ENCODE measurements around the gene EGFL7. TPM values are rescaled to one million over a fixed set of nuclear protein-coding genes. Genes with fewer than 3 reads are reported as not detected.

Gene EGFL7
- total and polyA plus RNA-seq, 3 donors from 2014 or later, result 68.5 to 106 (median 101) TPM

- no peak overlapping the region for H3K4me3 ChIP-seq
- no peak for DNase-seq
- H3K36me3 ChIP-seq (ENCODE audit: low read depth, missing control alignments), result no peaks in the 10 kb centered on the region
- no peak overlapping the region for H3K27ac ChIP-seq
- no peaks in the 10 kb centered on the region for H3K27me3 ChIP-seq
- 87% methylated on average over 10 of the region's 10 CpGs; no CpG with 5 or more reads in 1 of the 2 donors for WGBS, 2 donors
- intact Hi-C loops (cut with DNase I; ENCODE audit: low total_unique reads), result no loop called here
- no peak for TF ChIP-seq POLR2A (IDR thresholded peaks at IDR 0.05)
- no peak for TF ChIP-seq CTCF (IDR thresholded peaks at IDR 0.05)
- peaks cover 17% of the 10 kb centered on the region for H3K4me1 ChIP-seq
- H3K9me3 ChIP-seq, result no peaks in the 10 kb centered on the region
Measured at GRCh38 chr9:136621734-136622093, 41.0 kb upstream of the EGFL7 start.

GRCh38 chr9:136622538-136622948, 40.2 kb upstream of the EGFL7 start:
- Histone ChIP-seq H3K36me3 (ENCODE audit: low read depth, missing control alignments) (no peaks in the 10 kb centered on the region), H3K27me3 (no peaks in the 10 kb centered on the region), H3K9me3 (no peaks in the 10 kb centered on the region), H3K4me3 (no peak overlapping the region), H3K27ac (no peak overlapping the region), H3K4me1 (peaks cover 17% of the 10 kb centered on the region)
- no peak for DNase-seq
- intact Hi-C loops (cut with DNase I; ENCODE audit: low total_unique reads), result no loop called here
- TF ChIP-seq POLR2A (IDR thresholded peaks at IDR 0.05), result no peak
- no peak for TF ChIP-seq CTCF (IDR thresholded peaks at IDR 0.05)
- 91% methylated on average over 16 of the region's 16 CpGs; no CpG with 5 or more reads in 1 of the 2 donors for WGBS, 2 donors

GRCh38 chr9:136623016-136623841, 39.5 kb upstream of the EGFL7 start:
- Histone ChIP-seq H3K9me3 (no peaks in the 10 kb centered on the region), H3K4me3 (no peak overlapping the region), H3K27me3 (no peaks in the 10 kb centered on the region), H3K4me1 (peaks cover 17% of the 10 kb centered on the region), H3K36me3 (ENCODE audit: low read depth, missing control alignments) (no peaks in the 10 kb centered on the region), H3K27ac (no peak overlapping the region)
- DNase-seq, result no peak
- intact Hi-C loops (cut with DNase I; ENCODE audit: low total_unique reads), result no loop called here
- WGBS, 2 donors, result 84 to 96% methylated on average over 4 to 13 of the region's 19 CpGs
- no peak for TF ChIP-seq CTCF (IDR thresholded peaks at IDR 0.05)
- no peak for TF ChIP-seq POLR2A (IDR thresholded peaks at IDR 0.05)

- intact Hi-C loops (cut with DNase I; ENCODE audit: low total_unique reads), result no loop called here
- no peak for TF ChIP-seq POLR2A (IDR thresholded peaks at IDR 0.05)
- no peak for TF ChIP-seq CTCF (IDR thresholded peaks at IDR 0.05)
- peaks cover 17% of the 10 kb centered on the region for H3K4me1 ChIP-seq
- no peak overlapping the region for H3K4me3 ChIP-seq
- H3K27ac ChIP-seq, result no peak overlapping the region
- H3K27me3 ChIP-seq, result no peaks in the 10 kb centered on the region
- whole genome bisulfite sequencing, 2 donors, result 87 to 93% methylated on average over 3 to 13 of the region's 13 CpGs
- no peaks in the 10 kb centered on the region for H3K36me3 ChIP-seq (ENCODE audit: low read depth, missing control alignments)
- no peaks in the 10 kb centered on the region for H3K9me3 ChIP-seq
- DNase-seq, result no peak
Measured at GRCh38 chr9:136623842-136624183, 38.9 kb upstream of the EGFL7 start.
